ENCODE measurements around the gene TRPM1. TPM values are rescaled to one million over a fixed set of nuclear protein-coding genes. Genes with fewer than 3 reads are reported as not detected.

TRPM1 gene
- total and polyA plus RNA-seq, 2 donors (not counting 1 experiment from before 2014, with no cell fraction given): not detected

DNA sequence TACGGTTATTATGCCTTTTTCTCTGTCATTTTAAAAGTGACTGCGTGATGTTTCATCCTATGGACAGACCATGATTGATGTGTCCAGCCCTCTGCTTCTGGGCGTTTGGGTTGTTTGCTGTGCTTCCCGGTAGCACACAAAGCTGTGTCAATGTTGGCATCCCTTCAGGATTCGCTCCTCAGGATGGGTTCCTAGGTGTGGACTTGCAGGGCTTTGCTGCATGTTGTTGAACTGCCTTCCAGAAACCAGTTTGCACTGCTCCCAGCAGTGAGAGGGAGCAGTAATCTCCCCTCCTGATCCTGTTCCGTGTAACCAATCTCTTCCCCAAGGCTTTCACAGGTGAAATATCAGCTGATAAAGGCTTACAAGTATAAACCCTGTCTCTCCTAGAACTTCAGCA, 787 bp downstream of the TRPM1 start:
- no peaks in the 10 kb centered on the region for H3K79me2 ChIP-seq (ENCODE audit: control insufficient read depth, insufficient read depth, low read length)
- DNase-seq (ENCODE audit: low read depth in 2 of 2): no peak
- H3K27ac ChIP-seq (ENCODE audit: insufficient read depth, low read length): no peak overlapping the region
- H4K20me1 ChIP-seq (ENCODE audit: control insufficient read depth, extremely low read depth, insufficient read depth, low read length): no peaks in the 10 kb centered on the region
- no peak overlapping the region for H3K4me2 ChIP-seq (ENCODE audit: extremely low read depth, insufficient read depth, low read length)
- no peaks in the 10 kb centered on the region for H3K4me1 ChIP-seq (ENCODE audit: control insufficient read depth, extremely low read depth, insufficient read depth, low read length)
- H3K9ac ChIP-seq (ENCODE audit: insufficient read depth, low read length): no peak overlapping the region
- H3K9me3 ChIP-seq (ENCODE audit: control insufficient read depth, insufficient read depth, low read depth, low read length): no peaks in the 10 kb centered on the region
- no peak overlapping the region for H2AFZ ChIP-seq (ENCODE audit: low read length)
- no peaks in the 10 kb centered on the region for H3K27me3 ChIP-seq (ENCODE audit: control insufficient read depth, insufficient read depth, low read length)
- no peak overlapping the region for H3K4me3 ChIP-seq (replicated peaks in 1 of 4; ENCODE audit: control extremely low read depth in 1 of 4, insufficient read depth in 1 of 4, low read depth in 3 of 4, low read length in 4 of 4)
- no peak for TF ChIP-seq EZH2 (IDR thresholded peaks at IDR 0.05; ENCODE audit: low read length, missing control alignments)
- TF ChIP-seq, protein P1, sequence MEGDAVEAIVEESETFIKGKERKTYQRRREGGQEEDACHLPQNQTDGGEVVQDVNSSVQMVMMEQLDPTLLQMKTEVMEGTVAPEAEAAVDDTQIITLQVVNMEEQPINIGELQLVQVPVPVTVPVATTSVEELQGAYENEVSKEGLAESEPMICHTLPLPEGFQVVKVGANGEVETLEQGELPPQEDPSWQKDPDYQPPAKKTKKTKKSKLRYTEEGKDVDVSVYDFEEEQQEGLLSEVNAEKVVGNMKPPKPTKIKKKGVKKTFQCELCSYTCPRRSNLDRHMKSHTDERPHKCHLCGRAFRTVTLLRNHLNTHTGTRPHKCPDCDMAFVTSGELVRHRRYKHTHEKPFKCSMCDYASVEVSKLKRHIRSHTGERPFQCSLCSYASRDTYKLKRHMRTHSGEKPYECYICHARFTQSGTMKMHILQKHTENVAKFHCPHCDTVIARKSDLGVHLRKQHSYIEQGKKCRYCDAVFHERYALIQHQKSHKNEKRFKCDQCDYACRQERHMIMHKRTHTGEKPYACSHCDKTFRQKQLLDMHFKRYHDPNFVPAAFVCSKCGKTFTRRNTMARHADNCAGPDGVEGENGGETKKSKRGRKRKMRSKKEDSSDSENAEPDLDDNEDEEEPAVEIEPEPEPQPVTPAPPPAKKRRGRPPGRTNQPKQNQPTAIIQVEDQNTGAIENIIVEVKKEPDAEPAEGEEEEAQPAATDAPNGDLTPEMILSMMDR (conservative IDR thresholded peaks at IDR 0.05 in 1 of 2, IDR thresholded peaks at IDR 0.05 in 1 of 2; ENCODE audit: low read depth in 1 of 2, low read length in 2 of 2): no peak
- no peaks in the 10 kb centered on the region for H3K36me3 ChIP-seq (ENCODE audit: control insufficient read depth, insufficient read depth, low read length)

DNA sequence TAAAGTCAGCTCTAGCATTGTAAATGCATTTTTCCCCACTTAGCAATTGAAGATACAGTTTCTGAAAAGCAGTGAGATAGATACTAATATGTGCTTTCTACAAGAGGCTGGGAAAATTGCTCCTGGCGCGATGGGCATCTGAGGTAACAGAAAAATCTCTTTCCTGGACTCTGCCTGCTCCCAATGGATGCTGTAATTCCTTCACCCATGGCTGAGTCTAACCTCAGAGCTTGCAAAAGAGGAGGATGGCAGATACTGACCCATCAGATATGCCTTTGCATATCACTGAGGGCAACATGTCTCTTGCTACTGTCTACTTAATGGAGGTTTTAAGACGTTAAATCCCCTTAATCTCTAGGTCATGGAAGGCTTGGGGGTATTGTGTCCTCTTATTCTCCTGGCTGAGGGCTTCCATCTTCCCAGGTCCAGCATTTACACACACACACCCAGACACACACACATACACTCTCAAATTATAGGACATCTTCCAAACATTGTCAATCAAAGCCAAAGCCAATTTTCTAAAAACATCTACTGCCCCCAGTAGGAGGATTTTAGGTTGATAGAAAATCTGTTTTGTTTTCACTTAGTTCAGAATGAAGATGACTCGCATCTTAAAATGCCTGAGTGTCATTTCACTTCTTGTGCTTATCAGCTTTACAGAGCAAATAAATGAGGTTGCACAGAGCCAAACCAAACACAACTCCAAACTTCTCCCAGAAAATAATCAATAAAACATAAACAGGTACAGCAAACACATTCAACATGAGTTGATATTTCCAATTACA, 2.4 kb downstream of the TRPM1 start:
- DNase-seq (ENCODE audit: low read depth in 2 of 2): no peak
- Histone ChIP-seq H3K9me3 (ENCODE audit: control insufficient read depth, insufficient read depth, low read depth, low read length) (no peaks in the 10 kb centered on the region), H3K36me3 (ENCODE audit: control insufficient read depth, insufficient read depth, low read length) (no peaks in the 10 kb centered on the region)

DNA sequence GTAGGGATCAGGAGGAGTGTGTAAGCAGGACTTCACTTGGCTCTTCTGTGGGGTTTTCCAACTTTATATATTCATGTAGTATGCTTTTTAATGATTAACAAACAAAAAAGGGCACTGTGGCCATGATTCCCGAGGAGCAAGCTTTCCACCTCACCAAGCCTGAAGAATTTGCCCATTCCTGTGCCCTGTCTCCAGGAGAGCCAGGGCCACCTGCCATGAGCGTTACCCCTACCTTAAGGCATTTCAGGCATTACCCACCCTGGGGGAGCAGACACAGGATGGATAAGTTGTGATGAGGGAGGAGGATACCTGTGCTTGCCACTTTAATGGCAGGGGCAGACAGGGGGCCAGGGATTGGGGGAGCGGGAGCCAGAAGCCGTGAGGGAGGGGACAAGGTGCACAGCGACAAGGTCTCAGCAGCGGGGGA, 3.0 kb downstream of the TRPM1 start:
- no peak overlapping the region for H3K27ac ChIP-seq (ENCODE audit: insufficient read depth, low read length)
- H3K9ac ChIP-seq (ENCODE audit: insufficient read depth, low read length): no peak overlapping the region
- no peaks in the 10 kb centered on the region for H4K20me1 ChIP-seq (ENCODE audit: control insufficient read depth, extremely low read depth, insufficient read depth, low read length)
- no peaks in the 10 kb centered on the region for H3K36me3 ChIP-seq (ENCODE audit: control insufficient read depth, insufficient read depth, low read length)
- no peaks in the 10 kb centered on the region for H3K27me3 ChIP-seq (ENCODE audit: control insufficient read depth, insufficient read depth, low read length)
- no peak overlapping the region for H3K4me3 ChIP-seq (replicated peaks in 1 of 4; ENCODE audit: control extremely low read depth in 1 of 4, insufficient read depth in 1 of 4, low read depth in 3 of 4, low read length in 4 of 4)
- no peaks in the 10 kb centered on the region for H3K4me1 ChIP-seq (ENCODE audit: control insufficient read depth, extremely low read depth, insufficient read depth, low read length)
- no peak overlapping the region for H2AFZ ChIP-seq (ENCODE audit: low read length)
- no peak for DNase-seq (ENCODE audit: low read depth in 2 of 2)
- no peak overlapping the region for H3K4me2 ChIP-seq (ENCODE audit: extremely low read depth, insufficient read depth, low read length)
- no peaks in the 10 kb centered on the region for H3K79me2 ChIP-seq (ENCODE audit: control insufficient read depth, insufficient read depth, low read length)
- TF ChIP-seq, protein P1 (conservative IDR thresholded peaks at IDR 0.05 in 1 of 2, IDR thresholded peaks at IDR 0.05 in 1 of 2; ENCODE audit: low read depth in 1 of 2, low read length in 2 of 2): no peak
- no peak for TF ChIP-seq EZH2 (IDR thresholded peaks at IDR 0.05; ENCODE audit: low read length, missing control alignments)
- no peaks in the 10 kb centered on the region for H3K9me3 ChIP-seq (ENCODE audit: control insufficient read depth, insufficient read depth, low read depth, low read length)

More for the DNA sequence above, 2.4 kb downstream of the TRPM1 start:
- Histone ChIP-seq H4K20me1 (ENCODE audit: control insufficient read depth, extremely low read depth, insufficient read depth, low read length) (no peaks in the 10 kb centered on the region), H3K27me3 (ENCODE audit: control insufficient read depth, insufficient read depth, low read length) (no peaks in the 10 kb centered on the region), H3K4me2 (ENCODE audit: extremely low read depth, insufficient read depth, low read length) (no peak overlapping the region), H3K27ac (ENCODE audit: insufficient read depth, low read length) (no peak overlapping the region), H3K79me2 (ENCODE audit: control insufficient read depth, insufficient read depth, low read length) (no peaks in the 10 kb centered on the region), H3K4me3 (replicated peaks in 1 of 4; ENCODE audit: control extremely low read depth in 1 of 4, insufficient read depth in 1 of 4, low read depth in 3 of 4, low read length in 4 of 4) (no peak overlapping the region), H3K9ac (ENCODE audit: insufficient read depth, low read length) (no peak overlapping the region), H2AFZ (ENCODE audit: low read length) (no peak overlapping the region), H3K4me1 (ENCODE audit: control insufficient read depth, extremely low read depth, insufficient read depth, low read length) (no peaks in the 10 kb centered on the region)
- TF ChIP-seq, protein P1 (conservative IDR thresholded peaks at IDR 0.05 in 1 of 2, IDR thresholded peaks at IDR 0.05 in 1 of 2; ENCODE audit: low read depth in 1 of 2, low read length in 2 of 2): no peak
- TF ChIP-seq EZH2 (IDR thresholded peaks at IDR 0.05; ENCODE audit: low read length, missing control alignments): no peak

Data from fibroblast of lung (primary cell).